ENCODE measurements around the gene PTPN4.

Gene PTPN4

DNA sequence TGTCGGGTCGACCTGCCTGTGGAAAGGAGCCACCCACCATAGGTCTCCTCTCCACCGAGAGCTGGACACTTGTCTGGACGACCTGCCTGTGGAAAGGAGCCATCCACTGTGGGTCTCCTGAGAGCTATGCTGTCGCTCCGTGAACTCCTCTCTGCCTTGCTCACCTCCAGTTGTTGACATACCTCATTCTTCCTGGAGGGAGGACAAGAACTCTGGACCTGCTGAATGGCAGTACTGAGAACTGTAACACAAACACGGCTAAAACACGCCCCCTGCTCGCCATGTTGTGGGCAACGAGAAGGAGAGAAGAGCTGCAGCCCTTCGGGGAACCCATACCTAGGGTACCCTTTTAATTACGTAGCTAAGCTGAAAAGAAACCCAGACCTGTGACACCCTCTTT is 77.6 kb downstream of the PTPN4 start:
- Histone ChIP-seq H4K20me1 (ENCODE audit: insufficient read depth, low read length) (no peaks in the 10 kb centered on the region), H3K9me3 (replicated peaks; ENCODE audit: insufficient read depth, low read length) (no peaks in the 10 kb centered on the region), H3K4me1 (ENCODE audit: low read length) (no peaks in the 10 kb centered on the region), H3K4me2 (ENCODE audit: low read depth, low read length) (no peak overlapping the region), H3F3A (ENCODE audit: insufficient read depth, low read length) (no peaks in the 10 kb centered on the region), H3K9me2 (replicated peaks; ENCODE audit: insufficient read depth, low read length) (no peaks in the 10 kb centered on the region), H3K36me3 (replicated peaks; ENCODE audit: insufficient read depth, low read length) (no peaks in the 10 kb centered on the region), H3K9ac (ENCODE audit: low read length) (no peak overlapping the region), H3K27me3 (replicated peaks; ENCODE audit: insufficient read depth, low read length) (no peaks in the 10 kb centered on the region), H3K27ac (ENCODE audit: low read length) (no peak overlapping the region), H3K79me2 (ENCODE audit: low read length) (0 out of 2 replicates have a peak, but pooled peaks cover 5% of the 10 kb centered on the region), H2AFZ (ENCODE audit: low read length) (no peak overlapping the region), H3K4me3 (ENCODE audit: low read length) (no peak overlapping the region)
- TF ChIP-seq EZH2phosphoT487 (IDR thresholded peaks at IDR 0.05; ENCODE audit: low read length) = no peak
- no peak for TF ChIP-seq EZH2 (optimal IDR thresholded peaks at IDR 0.05; ENCODE audit: low read depth, low read length)
- TF ChIP-seq, protein P1, sequence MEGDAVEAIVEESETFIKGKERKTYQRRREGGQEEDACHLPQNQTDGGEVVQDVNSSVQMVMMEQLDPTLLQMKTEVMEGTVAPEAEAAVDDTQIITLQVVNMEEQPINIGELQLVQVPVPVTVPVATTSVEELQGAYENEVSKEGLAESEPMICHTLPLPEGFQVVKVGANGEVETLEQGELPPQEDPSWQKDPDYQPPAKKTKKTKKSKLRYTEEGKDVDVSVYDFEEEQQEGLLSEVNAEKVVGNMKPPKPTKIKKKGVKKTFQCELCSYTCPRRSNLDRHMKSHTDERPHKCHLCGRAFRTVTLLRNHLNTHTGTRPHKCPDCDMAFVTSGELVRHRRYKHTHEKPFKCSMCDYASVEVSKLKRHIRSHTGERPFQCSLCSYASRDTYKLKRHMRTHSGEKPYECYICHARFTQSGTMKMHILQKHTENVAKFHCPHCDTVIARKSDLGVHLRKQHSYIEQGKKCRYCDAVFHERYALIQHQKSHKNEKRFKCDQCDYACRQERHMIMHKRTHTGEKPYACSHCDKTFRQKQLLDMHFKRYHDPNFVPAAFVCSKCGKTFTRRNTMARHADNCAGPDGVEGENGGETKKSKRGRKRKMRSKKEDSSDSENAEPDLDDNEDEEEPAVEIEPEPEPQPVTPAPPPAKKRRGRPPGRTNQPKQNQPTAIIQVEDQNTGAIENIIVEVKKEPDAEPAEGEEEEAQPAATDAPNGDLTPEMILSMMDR (IDR thresholded peaks at IDR 0.05; ENCODE audit: low read length) = no peak
- DNase-seq = no peak

DNA sequence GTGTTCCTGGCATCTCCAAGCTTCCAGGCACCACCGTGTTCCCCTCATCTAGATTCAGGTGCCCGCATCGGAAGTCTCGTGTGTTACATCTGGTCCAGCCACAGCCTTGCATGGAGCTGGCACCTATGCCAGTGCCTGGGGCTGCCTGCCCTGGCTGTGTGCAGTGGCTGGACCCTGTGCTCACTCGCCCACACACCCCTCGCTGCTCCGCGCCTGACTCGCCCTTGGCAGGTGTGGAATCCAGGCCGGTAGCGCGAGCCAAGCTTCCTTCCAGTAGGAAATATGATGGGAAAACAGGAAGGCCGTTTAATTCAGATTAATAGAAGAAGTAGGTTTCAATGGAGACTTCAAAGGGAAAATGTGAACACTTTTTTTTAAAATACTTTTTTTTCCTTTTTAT is 78.0 kb downstream of the PTPN4 start:
- no peak for TF ChIP-seq EZH2phosphoT487 (IDR thresholded peaks at IDR 0.05; ENCODE audit: low read length)
- TF ChIP-seq, protein P1 (IDR thresholded peaks at IDR 0.05; ENCODE audit: low read length) = no peak
- no peak for TF ChIP-seq EZH2 (optimal IDR thresholded peaks at IDR 0.05; ENCODE audit: low read depth, low read length)
- Histone ChIP-seq H3K9ac (ENCODE audit: low read length) (no peak overlapping the region), H3F3A (ENCODE audit: insufficient read depth, low read length) (no peaks in the 10 kb centered on the region), H2AFZ (ENCODE audit: low read length) (no peak overlapping the region), H3K9me2 (replicated peaks; ENCODE audit: insufficient read depth, low read length) (no peaks in the 10 kb centered on the region), H3K4me1 (ENCODE audit: low read length) (no peaks in the 10 kb centered on the region), H3K9me3 (replicated peaks; ENCODE audit: insufficient read depth, low read length) (no peaks in the 10 kb centered on the region), H3K27me3 (replicated peaks; ENCODE audit: insufficient read depth, low read length) (no peaks in the 10 kb centered on the region), H3K79me2 (ENCODE audit: low read length) (0 out of 2 replicates have a peak, but pooled peaks cover 5% of the 10 kb centered on the region), H3K4me3 (ENCODE audit: low read length) (no peak overlapping the region), H3K36me3 (replicated peaks; ENCODE audit: insufficient read depth, low read length) (no peaks in the 10 kb centered on the region), H4K20me1 (ENCODE audit: insufficient read depth, low read length) (no peaks in the 10 kb centered on the region), H3K4me2 (ENCODE audit: low read depth, low read length) (no peak overlapping the region), H3K27ac (ENCODE audit: low read length) (no peak overlapping the region)
- no peak for DNase-seq

GRCh38 chr2:119838179-119838578 is 78.5 kb downstream of the PTPN4 start:
- Histone ChIP-seq H3K9me3 (replicated peaks; ENCODE audit: insufficient read depth, low read length) (no peaks in the 10 kb centered on the region), H4K20me1 (ENCODE audit: insufficient read depth, low read length) (no peaks in the 10 kb centered on the region), H3K4me2 (ENCODE audit: low read depth, low read length) (no peak overlapping the region), H3K9ac (ENCODE audit: low read length) (no peak overlapping the region), H3K27me3 (replicated peaks; ENCODE audit: insufficient read depth, low read length) (no peaks in the 10 kb centered on the region), H3K4me3 (ENCODE audit: low read length) (no peak overlapping the region), H3K36me3 (replicated peaks; ENCODE audit: insufficient read depth, low read length) (no peaks in the 10 kb centered on the region), H2AFZ (ENCODE audit: low read length) (no peak overlapping the region), H3F3A (ENCODE audit: insufficient read depth, low read length) (no peaks in the 10 kb centered on the region), H3K27ac (ENCODE audit: low read length) (no peak overlapping the region), H3K4me1 (ENCODE audit: low read length) (no peaks in the 10 kb centered on the region), H3K79me2 (ENCODE audit: low read length) (0 out of 2 replicates have a peak, but pooled peaks cover 5% of the 10 kb centered on the region), H3K9me2 (replicated peaks; ENCODE audit: insufficient read depth, low read length) (no peaks in the 10 kb centered on the region)
- no peak for TF ChIP-seq EZH2phosphoT487 (IDR thresholded peaks at IDR 0.05; ENCODE audit: low read length)
- DNase-seq = no peak

DNA sequence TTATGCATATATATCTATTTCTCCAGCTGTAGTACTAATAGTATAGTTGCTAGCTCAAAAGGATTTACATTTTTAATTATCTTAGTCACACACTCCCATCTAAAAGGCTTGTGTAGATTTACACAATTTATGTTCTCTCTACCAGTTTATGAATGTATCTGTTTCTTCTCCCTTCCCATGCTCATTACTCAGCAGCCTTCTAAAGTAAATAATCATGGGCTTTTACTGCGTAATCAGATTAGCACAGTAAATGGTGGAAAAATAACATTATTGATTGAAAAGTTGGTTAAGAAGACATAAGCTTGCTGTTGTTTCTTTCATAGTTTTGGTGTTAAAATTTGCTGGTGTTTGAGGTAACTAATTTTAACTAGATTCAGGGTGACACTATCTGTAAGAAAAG is 81.8 kb downstream of the PTPN4 start:
- Histone ChIP-seq H3K4me1 (ENCODE audit: low read length) (no peaks in the 10 kb centered on the region), H3K79me2 (ENCODE audit: low read length) (peaks cover 13% of the 10 kb centered on the region), H3K4me2 (ENCODE audit: low read depth, low read length) (no peak overlapping the region), H3K9me3 (replicated peaks; ENCODE audit: insufficient read depth, low read length) (no peaks in the 10 kb centered on the region), H3F3A (ENCODE audit: insufficient read depth, low read length) (no peaks in the 10 kb centered on the region), H3K27ac (ENCODE audit: low read length) (no peak overlapping the region), H3K9me2 (replicated peaks; ENCODE audit: insufficient read depth, low read length) (no peaks in the 10 kb centered on the region), H2AFZ (ENCODE audit: low read length) (no peak overlapping the region), H3K9ac (ENCODE audit: low read length) (no peak overlapping the region), H3K27me3 (replicated peaks; ENCODE audit: insufficient read depth, low read length) (no peaks in the 10 kb centered on the region), H3K4me3 (ENCODE audit: low read length) (no peak overlapping the region), H3K36me3 (replicated peaks; ENCODE audit: insufficient read depth, low read length) (no peaks in the 10 kb centered on the region), H4K20me1 (ENCODE audit: insufficient read depth, low read length) (no peaks in the 10 kb centered on the region)
- DNase-seq = no peak
- TF ChIP-seq, protein P1 (IDR thresholded peaks at IDR 0.05; ENCODE audit: low read length) = no peak
- TF ChIP-seq EZH2 (optimal IDR thresholded peaks at IDR 0.05; ENCODE audit: low read depth, low read length) = no peak
- no peak for TF ChIP-seq EZH2phosphoT487 (IDR thresholded peaks at IDR 0.05; ENCODE audit: low read length)

Data from MM.1S (cell line).